ENCODE data around the gene PCDH9. TPM values are rescaled to one million over a fixed set of nuclear protein-coding genes. Genes with fewer than 3 reads are reported as not detected.

The PCDH9 gene
- total RNA-seq, 4 donors from 2014 or later, result 0.57 to 1.7 (median 0.97) TPM

GRCh38 chr13:66994517-66995202, 235.5 kb downstream of the PCDH9 start:
- Histone ChIP-seq H3K4me3 (peak overlapping the region in 1 of 4 donors; percentile 18), H3K27ac (no peak overlapping the region)
- TF ChIP-seq POLR2A (IDR thresholded peaks at IDR 0.05), result no peak
- TF ChIP-seq CTCF (IDR thresholded peaks at IDR 0.05), result no peak

GRCh38 chr13:66994097-66994496, 236.0 kb downstream of the PCDH9 start:
- Histone ChIP-seq H3K27ac (no peak overlapping the region), H3K4me1 (no peaks in the 10 kb centered on the region), H3K36me3 (no peaks in the 10 kb centered on the region), H3K4me3 (peak overlapping the region in 2 of 4 donors; percentile 2 to 18), H3K9me3 (no peaks in the 10 kb centered on the region), H3K27me3 (no peaks in the 10 kb centered on the region)
- DNase-seq, result peak; percentile 30 to 54 (median 43)
- no peak for TF ChIP-seq POLR2A (IDR thresholded peaks at IDR 0.05)
- peak in 1 of 6 experiments; percentile 8 for TF ChIP-seq CTCF (IDR thresholded peaks at IDR 0.05)

More at GRCh38 chr13:66994517-66995202, 235.5 kb downstream of the PCDH9 start:
- H3K27me3 ChIP-seq, result no peaks in the 10 kb centered on the region
- no peaks in the 10 kb centered on the region for H3K36me3 ChIP-seq
- H3K9me3 ChIP-seq, result no peaks in the 10 kb centered on the region
- no peak for DNase-seq
- no peaks in the 10 kb centered on the region for H3K4me1 ChIP-seq

GRCh38 chr13:66992719-66993118, 237.4 kb downstream of the PCDH9 start:
- Histone ChIP-seq H3K27ac (no peak overlapping the region), H3K4me1 (no peaks in the 10 kb centered on the region), H3K27me3 (no peaks in the 10 kb centered on the region), H3K36me3 (no peaks in the 10 kb centered on the region), H3K4me3 (no peak overlapping the region), H3K9me3 (no peaks in the 10 kb centered on the region)
- TF ChIP-seq CTCF (IDR thresholded peaks at IDR 0.05) (no peak), POLR2A (IDR thresholded peaks at IDR 0.05) (no peak)
- no peak for DNase-seq

GRCh38 chr13:66992183-66992582, 238.0 kb downstream of the PCDH9 start:
- Histone ChIP-seq H3K9me3 (no peaks in the 10 kb centered on the region), H3K27ac (no peak overlapping the region), H3K27me3 (no peaks in the 10 kb centered on the region), H3K4me3 (no peak overlapping the region), H3K36me3 (no peaks in the 10 kb centered on the region), H3K4me1 (no peaks in the 10 kb centered on the region)
- no peak for DNase-seq
- no peak for TF ChIP-seq POLR2A (IDR thresholded peaks at IDR 0.05)
- TF ChIP-seq CTCF (IDR thresholded peaks at IDR 0.05), result no peak

GRCh38 chr13:66984241-66984640, 245.9 kb downstream of the PCDH9 start:
- Histone ChIP-seq H3K9me3 (no peaks in the 10 kb centered on the region), H3K27me3 (no peaks in the 10 kb centered on the region), H3K4me3 (no peak overlapping the region), H3K27ac (no peak overlapping the region), H3K36me3 (no peaks in the 10 kb centered on the region), H3K4me1 (no peaks in the 10 kb centered on the region)
- TF ChIP-seq POLR2A (IDR thresholded peaks at IDR 0.05) (no peak), CTCF (IDR thresholded peaks at IDR 0.05) (no peak)
- no peak for DNase-seq

All from Peyer's patch (tissue), 4 donors.